HuH-7.5 (cell line): ENCODE measurements around the gene MYLK4.
A peak's percentile ranks its signal among the peaks of the same experiment; 100 is the strongest.

Experiments used
- DNase-seq: peaks from one replicate; pipeline ENCODE4 v3.0.0; 2011; ENCODE audit warnings: low spot score

The MYLK4 gene

GRCh38 chr6:2750832-2751231 is at the start of gene MYLK4:
Gene MYLK4 (minus strand): TSS chr6:2750922. CDS start chr6:2749294, 1,628 bp downstream.
- DNase-seq = no peak

DNA sequence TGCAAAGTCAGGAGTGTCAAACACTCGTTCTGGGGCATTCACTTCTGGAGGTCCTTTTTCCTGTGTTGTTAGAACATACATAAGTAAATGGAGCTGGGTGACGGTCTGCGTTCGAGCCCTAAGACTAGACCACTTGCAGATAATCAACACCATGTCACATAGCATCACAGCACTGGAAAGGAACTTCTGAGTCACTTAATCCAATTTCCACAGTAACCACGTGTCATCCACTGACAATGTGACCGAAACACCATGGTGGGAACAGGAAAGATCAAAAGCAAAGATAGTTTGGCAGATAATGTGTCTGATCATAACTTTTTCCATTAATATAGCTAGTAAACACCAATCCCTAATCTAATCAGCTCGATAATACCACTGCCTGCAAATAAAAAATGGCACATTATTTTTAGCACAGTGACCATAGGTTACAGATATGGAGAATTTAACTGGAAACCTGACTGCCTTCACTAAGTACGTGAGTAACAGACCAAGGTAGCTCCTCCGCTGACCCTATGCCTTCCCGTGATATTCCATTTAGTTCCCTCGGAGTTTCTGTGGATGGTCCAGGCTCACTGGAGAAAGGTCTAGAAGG is 49.3 kb upstream of the MYLK4 start:
- no peak for DNase-seq

GRCh38 chr6:2798586-2799134 is 47.9 kb upstream of the MYLK4 start:
- no peak for DNase-seq

GRCh38 chr6:2797564-2798031 is 46.9 kb upstream of the MYLK4 start:
- no peak for DNase-seq

- DNase-seq = no peak
Observed at GRCh38 chr6:2796861-2797260, 46.1 kb upstream of the MYLK4 start.

DNA sequence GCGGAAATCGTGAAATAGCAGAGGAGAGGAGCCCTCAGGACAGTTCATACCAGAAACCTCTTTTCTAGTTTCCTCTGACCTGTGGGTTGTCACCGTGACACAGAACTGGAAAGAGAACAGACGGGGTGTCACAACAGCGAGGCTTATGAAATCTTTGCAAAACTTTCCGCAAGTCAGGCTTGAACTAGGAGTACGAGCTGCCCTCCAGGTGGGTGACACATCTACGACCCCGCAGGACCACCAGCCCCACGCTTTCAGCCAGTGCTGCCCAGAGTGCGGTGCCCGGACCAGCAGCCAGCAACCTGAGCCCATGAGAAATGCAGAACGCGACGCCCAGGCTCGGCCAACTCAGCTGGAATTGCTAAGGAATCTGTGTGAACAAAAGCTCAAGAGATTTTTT is 45.2 kb upstream of the MYLK4 start:
- DNase-seq = no peak

DNA sequence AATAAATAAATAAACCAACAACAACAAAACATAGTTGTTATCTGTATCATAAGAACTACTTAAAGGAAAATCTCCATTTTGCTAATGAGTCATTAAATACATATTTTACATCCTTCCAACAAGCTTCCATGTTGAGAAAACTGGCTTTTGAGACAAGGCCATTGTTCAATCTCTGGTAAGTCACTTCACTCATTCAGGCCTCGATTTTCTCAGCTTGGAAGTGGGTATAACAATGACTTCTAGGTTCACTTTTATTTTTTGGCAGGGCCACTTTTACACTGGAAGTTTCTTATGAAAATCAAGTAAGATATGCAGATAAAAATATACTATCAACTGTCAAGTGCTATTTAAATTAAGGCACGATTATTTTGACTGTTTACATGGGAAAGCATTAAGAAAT is 44.4 kb upstream of the MYLK4 start:
- no peak for DNase-seq

DNA sequence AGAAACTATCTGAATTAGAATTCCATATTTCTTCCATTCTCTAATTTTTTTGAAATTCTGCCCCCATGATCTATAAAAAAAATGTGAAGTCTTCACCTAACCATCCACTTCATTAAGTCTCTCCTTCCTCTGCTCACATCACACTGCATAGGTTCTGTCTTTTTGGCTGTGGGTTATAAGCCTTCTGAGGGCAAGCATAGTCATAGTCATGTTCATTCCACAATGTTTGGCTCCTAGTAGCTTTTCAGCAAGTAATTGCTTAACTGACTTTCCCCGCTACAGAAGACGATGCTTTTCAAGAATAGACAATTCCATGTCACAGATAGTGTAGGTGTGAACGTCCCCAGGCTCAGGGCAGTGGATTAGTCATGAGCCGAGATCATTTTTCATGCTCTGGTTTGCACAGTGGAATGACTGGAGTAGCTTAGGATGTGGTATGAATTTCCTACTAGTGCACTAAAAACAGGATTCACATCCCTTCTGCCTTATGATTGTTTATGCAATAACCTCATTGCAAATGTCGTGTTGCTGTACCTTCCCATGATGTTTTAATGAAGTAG is 43.5 kb upstream of the MYLK4 start:
- no peak for DNase-seq

DNA sequence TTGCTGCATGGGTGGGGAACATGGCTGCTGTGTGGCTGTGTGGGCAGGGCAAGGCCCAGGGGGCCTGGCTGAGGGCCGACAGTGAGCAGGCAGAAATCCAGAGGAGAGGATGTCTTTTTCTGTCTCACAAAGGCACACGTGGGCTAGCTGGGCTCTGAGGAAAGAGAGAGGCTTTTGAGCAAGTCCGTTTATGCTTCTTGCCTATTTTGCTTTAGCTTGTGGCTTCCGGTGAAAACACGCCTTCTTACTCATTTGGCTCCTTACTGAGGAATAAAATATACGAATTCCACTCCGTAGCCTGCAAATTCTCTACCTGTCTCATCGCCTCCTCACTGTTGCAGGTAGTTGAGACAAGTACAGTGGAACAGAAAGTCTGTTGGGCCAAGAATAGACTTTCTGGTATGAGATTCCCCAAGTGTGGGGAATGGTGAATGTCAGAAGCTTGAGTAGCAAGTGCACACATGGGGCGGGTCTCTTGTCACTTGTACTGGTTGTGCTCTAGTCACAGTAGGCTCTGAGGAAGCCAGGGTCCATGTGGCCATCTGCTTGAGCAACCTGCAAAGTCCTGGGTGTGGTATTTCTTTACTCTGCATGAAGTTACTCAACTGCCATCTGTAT is 42.9 kb upstream of the MYLK4 start:
- DNase-seq = no peak

GRCh38 chr6:2792330-2793110 is 41.8 kb upstream of the MYLK4 start:
- no peak for DNase-seq

DNA sequence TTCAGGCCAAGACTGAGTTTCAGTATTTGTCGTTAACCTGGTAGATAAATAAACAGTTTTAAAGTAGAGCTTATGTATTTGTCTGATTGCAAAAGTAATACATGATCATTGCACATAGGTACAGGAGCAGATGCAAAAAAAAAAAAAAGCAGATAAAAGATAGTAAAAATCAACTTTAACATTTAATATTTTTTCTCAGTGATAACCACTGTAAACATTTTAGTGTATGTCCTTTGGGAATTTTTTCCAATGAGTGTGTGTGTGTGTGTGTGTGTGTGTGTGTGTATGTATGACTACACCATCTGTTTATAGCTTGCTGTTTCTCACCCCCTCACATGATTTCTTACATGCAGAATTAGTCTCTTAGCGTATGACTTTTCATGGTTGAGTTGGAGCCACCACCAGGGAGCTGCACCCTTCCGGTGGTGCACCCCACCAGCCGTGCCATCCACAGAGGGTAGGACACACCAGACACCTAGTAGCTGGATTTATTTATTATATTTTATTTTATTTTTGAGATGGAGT is 40.8 kb upstream of the MYLK4 start:
- no peak for DNase-seq

DNA sequence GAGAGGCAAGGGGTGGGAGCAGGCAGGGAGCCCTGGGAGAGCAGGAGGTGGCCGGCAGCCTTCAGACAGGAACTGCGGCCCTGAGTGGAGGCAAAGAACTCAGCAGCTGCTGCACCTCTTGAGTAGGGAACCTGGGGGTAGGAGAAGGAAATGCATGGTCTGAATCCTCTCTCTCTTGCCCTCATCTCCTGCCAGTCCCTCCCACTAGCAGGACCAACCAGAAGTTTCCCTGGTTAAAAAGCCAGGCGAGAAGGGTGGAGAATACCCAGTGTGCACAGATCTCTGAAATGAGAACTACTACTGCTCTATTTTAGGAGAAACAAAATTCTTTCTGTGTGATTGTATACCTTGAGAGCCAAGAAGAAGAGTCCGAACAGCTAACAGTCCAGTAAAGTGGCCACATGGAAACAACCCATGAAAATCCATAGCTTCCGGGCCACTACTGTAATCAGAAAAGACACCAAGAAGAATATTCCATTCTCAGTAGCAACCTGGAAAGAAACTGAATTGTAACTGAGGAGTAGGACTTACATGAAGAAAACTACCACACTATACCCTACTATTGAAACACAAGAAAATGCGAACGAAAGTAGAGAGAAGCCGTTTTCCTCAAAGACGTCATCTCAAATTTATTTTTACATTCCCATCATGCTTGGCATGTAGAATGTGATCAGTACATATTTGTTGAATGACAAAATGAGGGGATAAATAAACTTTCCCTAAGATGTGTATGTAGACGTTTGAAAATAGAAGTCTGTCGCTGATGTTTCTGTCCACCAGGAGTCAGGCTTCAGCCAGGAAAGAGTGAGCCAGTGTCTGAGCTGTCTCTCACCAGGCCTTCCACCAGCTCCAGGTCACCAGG is 40.1 kb upstream of the MYLK4 start:
- DNase-seq = peak; percentile 64

DNA sequence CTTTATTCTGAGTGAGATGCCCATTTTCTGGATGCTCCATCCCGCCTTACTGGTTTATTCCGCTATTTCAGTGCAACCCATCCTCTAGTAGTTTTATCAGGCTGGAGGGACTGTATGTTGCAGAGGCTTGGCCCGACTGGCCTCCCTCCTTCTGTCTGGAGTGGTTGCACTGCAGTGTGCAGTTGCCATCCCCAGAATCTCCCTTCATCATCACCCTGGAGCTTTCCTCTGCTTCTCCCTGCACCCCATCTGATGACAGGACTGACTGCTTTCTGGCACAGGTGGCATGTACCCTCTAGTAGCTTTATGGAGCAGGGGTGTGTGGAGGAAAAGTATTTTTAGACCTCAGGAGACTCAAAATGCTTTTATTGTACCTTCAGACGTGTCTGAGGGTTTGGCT is 35.5 kb upstream of the MYLK4 start:
- no peak for DNase-seq

GRCh38 chr6:2784930-2785329 is 34.2 kb upstream of the MYLK4 start:
- DNase-seq = no peak

GRCh38 chr6:2784061-2784460 is 33.3 kb upstream of the MYLK4 start:
- no peak for DNase-seq

DNA sequence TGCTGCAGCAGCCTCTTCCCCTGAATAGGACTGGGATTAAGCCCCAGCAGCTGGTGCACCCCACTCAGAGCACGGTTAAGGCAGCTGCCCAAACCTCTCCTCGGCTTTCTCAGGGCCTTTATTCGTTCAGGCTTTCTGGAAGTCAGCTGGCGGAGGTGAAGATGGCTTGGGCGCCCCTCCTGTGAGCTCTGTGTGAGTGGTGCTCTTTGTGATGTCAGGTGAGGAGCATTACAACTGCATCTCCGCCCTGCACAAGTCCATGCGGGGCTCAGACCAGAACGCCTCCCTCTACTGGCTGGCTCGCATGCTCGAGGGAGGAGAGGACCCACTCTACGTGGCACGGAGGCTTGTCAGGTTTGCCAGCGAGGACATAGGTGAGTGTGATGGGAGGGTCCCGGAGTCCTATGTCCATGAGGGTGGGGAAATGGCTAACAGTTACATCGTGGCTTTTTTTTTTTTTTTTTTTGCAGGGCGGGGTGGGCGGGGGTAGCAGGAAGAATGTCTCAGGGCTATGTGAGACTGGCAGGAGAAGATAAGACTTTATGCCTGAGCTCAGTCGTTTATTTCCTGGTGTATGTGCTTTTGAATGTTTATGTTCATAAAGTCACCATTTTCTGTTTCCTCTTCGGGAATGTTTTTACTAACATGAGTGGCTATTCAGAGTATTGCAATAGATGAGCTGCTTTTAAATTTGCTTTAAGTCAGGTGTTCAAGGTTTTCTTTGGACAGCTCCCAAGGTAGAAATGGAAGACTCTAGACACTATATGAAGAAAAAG is 32.7 kb upstream of the MYLK4 start:
- DNase-seq = no peak

DNA sequence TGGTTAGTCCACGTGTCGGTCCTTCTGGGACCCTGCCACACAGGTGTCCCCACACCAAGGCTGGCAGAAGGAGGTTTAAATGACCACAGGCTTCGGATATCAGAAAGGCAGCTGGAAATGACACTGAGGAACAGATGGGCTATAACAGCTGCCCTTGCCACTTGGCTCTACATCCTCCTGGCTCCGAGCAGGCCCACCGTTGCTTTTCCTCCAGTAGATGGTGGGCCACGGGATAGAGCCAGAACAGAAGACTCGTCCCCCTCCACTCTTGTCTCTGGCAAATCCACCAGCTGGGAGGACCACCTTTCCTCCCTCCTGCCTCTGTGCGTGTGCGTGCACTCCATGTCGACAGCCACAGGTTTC is 32.1 kb upstream of the MYLK4 start:
- no peak for DNase-seq

DNA sequence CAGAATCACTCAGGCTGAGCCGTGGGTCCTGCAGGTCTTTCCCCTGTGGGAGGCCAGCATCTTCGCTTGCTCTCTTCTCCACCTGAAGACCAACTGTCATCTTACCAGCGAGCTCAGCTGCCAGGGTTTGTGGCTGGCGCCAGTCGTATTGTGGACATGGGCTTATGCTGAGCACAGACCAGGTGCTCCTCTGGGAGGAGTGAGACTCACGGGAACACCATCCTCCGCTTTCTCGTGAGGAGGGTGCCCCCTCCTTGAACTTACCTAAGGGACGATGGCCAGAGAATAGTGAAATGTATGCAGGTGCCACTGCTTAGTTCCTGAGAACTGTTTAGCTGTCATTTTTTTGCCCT is 31.6 kb upstream of the MYLK4 start:
- DNase-seq = no peak

DNA sequence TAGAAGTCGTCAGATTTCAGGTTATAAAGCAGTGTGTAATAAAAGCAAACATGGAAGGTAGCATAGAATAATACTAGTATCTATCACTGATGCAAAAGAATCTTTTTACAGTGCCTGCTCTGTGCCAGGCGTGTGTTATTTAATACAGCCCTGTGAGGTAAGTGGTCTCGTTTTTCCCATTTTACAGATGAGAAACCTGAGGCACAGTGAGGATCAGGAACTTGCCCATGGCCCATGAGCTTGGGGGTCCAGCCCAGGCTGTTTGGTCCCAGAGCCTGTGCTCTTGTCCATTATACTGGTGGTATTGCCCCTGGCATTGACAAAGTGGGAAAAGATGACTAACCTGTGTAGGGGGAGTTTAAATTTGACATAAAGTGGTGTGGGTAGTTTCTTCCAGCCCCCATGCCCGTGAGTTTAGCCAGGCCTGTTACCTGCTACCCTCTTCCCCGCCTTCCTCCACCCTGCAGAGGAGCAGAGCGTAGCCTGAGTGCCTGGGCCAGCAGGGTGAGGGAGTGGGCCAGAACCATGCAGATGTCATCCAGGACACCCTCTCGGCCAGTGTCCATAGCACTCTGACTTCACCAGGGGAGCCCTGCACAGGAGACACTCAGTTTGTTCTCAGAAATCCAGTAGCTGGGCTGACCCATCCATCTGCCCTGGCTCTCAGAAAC is 31.1 kb upstream of the MYLK4 start:
- no peak for DNase-seq

DNA sequence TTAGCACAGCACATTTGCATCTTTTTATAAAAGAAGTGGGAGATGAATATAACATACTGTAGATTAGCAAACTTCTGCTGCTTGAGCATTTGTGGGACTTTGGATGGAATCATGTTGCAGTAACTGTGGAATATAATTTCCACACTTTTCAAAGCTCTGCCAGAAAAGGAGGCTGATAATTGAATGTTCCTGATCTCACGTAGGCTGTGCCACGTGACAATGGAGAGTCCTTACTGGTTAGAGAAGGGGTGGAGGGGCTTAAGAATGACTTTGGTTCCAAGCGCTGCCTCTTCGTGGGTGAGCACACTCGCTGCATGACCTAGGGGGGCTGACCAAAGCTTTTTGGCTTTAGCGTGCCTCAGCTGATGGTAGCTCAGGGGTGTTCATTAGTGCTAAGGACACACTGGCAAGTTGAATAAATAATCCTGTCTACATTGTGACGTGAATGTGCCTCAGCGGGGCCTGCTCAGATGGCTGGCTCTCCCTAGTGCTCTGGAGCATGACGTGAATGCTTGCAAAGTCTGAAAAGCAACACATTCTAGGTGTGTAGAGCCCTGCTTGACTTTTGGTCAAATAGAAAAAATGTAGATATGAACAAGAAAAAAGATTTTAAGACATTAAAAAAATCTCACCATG is 29.5 kb upstream of the MYLK4 start:
- no peak for DNase-seq
